GM12892 (cell line): ENCODE results near the gene LAMA3.

Experiments used
- POLR2A ChIP-seq: IDR thresholded peaks from 2 replicates; pipeline ENCODE4 v1.6.1; 2011; ENCODE audit warnings: low read depth, low read length, control low read depth
- POLR2AphosphoS5 ChIP-seq: IDR thresholded peaks from 2 replicates; pipeline ENCODE4 v1.6.1; 2011; ENCODE audit warnings: low read depth, low read length, control low read depth

DNA sequence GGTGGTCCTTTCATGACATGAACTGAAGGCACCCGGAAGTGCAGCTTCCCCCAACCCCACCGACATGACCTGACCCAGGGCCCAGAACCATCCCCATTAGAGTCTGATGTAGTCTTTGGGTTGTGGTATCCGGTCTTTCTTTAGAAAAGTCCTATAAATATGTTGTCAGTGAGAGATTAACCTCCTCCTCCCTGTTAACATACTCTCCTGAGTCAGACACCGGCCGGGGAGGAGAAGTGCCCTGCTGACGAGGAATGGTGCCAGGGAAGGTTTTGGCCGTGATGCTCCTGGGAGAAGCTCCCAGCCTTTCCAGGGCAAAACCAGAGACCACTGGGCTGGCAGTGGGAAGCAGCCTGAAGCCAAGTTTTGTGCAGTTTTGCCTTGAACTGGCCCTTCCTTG lies 109.0 kb downstream of the LAMA3 start:
- TF ChIP-seq POLR2A: no peak
- TF ChIP-seq POLR2AphosphoS5: no peak
